Panc1 (cell line): Measurements from ENCODE around the gene C11orf21. TPM values are rescaled to one million over a fixed set of nuclear protein-coding genes. Genes with fewer than 3 reads are reported as not detected.

Experiments
- ATAC-seq: fragments of 200-7000 bp; cut with Tn5 transposase; 2 replicates; pipeline ENCODE4 v1.9.1; 2020; ENCODE audit warnings: mild to moderate bottlenecking, moderate library complexity
- BruUV-seq: library from RNA; stranded (reverse); fragments of 400-500 nt; replicated peaks from 2 replicates; lab custom pipeline; 2021; lab: Mats Ljungman, UMichigan
- CTCF ChIA-PET: fragments of 300-600 bp; sonication (Branson Sonifier 250); formaldehyde crosslinking; loops from one replicate; lab custom pipeline; 2022; ENCODE audit warnings: antibody characterized with exemption; lab: Charles Lee
- POLR2A ChIA-PET: fragments of 300-600 bp; sonication (Branson Sonifier 250); formaldehyde crosslinking; loops from one replicate; lab custom pipeline; 2022; ENCODE audit warnings: antibody characterized with exemption; lab: Charles Lee
- DNase-seq: peaks from one replicate; pipeline ENCODE4 v3.0.0-alpha.2; 2010; ENCODE audit warnings: low read depth, low spot score
- H3K27ac ChIP-seq: 2 replicates; pipeline ENCODE4 v1.5.1; 2011; ENCODE audit warnings: mild to moderate bottlenecking, low read length, inconsistent platforms
- H3K27me3 ChIP-seq: fragments of 200-500 bp; sonication (Bioruptor generic); 2 replicates; pipeline ENCODE4 v1.6.0; 2014; ENCODE audit warnings: low read length, inconsistent platforms; ENCODE audit not compliant: control insufficient read depth, insufficient read depth
- H3K36me3 ChIP-seq: fragments of 200-500 bp; sonication (Bioruptor generic); 2 replicates; pipeline ENCODE4 v1.5.1; 2014; ENCODE audit warnings: inconsistent platforms, mild to moderate bottlenecking, low read length, moderate library complexity; ENCODE audit not compliant: control insufficient read depth, insufficient read depth
- H3K4me1 ChIP-seq: 2 replicates; pipeline ENCODE4 v1.5.1; 2011; ENCODE audit warnings: inconsistent platforms, mild to moderate bottlenecking, low read length, moderate library complexity; ENCODE audit not compliant: control insufficient read depth, insufficient read depth
- H3K4me3 ChIP-seq, 2 experiments: 2 replicates each; pipeline ENCODE4 v1.5.1; 2011 to 2012; ENCODE audit warnings: low read depth in 2 of 2, low read length in 2 of 2, mild to moderate bottlenecking in 2 of 2, inconsistent platforms in 1 of 2, moderate library complexity in 1 of 2
- H3K9me3 ChIP-seq: fragments of 200-500 bp; sonication (Bioruptor generic); 2 replicates; pipeline ENCODE4 v1.5.1; 2014; ENCODE audit warnings: low read depth, mild to moderate bottlenecking, inconsistent platforms, low read length, moderate library complexity; ENCODE audit not compliant: control insufficient read depth, insufficient read depth
- CTCF ChIP-seq: fragments of 450-650 bp; IDR thresholded peaks from 2 replicates; pipeline ENCODE4 v1.5.1; 2017; ENCODE audit warnings: mild to moderate bottlenecking
- POLR2AphosphoS5 ChIP-seq: IDR thresholded peaks from 2 replicates; pipeline ENCODE4 v1.6.1; 2012; ENCODE audit warnings: mild to moderate bottlenecking, low read depth, low read length, moderate library complexity
- REST ChIP-seq, 2 experiments: IDR thresholded peaks; 2 replicates each; pipeline ENCODE4 v1.6.1; 2011 to 2012; ENCODE audit warnings: low read depth in 2 of 2, control low read depth in 1 of 2, low read length in 1 of 2, mild to moderate bottlenecking in 1 of 2, moderate library complexity in 1 of 2; ENCODE audit not compliant: insufficient read depth in 1 of 2
- SIN3A ChIP-seq: IDR thresholded peaks from 2 replicates; pipeline ENCODE4 v1.6.1; 2012; ENCODE audit warnings: low read depth, mild to moderate bottlenecking, low read length, moderate library complexity, borderline replicate concordance; ENCODE audit not compliant: insufficient read depth
- TCF7L2 ChIP-seq: IDR thresholded peaks from 2 replicates; pipeline ENCODE4 v1.6.1; 2011; ENCODE audit warnings: mild to moderate bottlenecking, low read depth, low read length, inconsistent platforms
- in situ Hi-C: cut with HindIII; loops from 2 replicates; pipeline ENCODE4 v1.10.0; 2016; ENCODE audit warnings: low sequenced_read_pairs, low pct_unique_long_range_greater_than_20kb
- intact Hi-C: fragments of 100-400 bp; cut with micrococcal nuclease; formaldehyde crosslinking; loops from one replicate; pipeline ENCODE4 v1.10.0; 2022; ENCODE audit not compliant: unreplicated experiment
- total RNA-seq: library from RNA; stranded (reverse); gene quantifications from one replicate; pipeline ENCODE4 v1.2.1, GENCODE V29; 2021; ENCODE audit not compliant: unreplicated experiment

Gene C11orf21
- total RNA-seq, 1 experiment from 2014 or later = 0.31 TPM

- no TSS peak for BruUV-seq
- no peaks in the 10 kb centered on the region for H3K9me3 ChIP-seq
- CTCF ChIA-PET = interaction anchor here (0.6 kb wide), 1 partner anchor 9 kb away, joined by 3 read pairs; no protein-coding TSS in a partner anchor
- ATAC-seq (no peak), DNase-seq (no peak)
- in situ Hi-C loops (no loop called here), intact Hi-C loops (no loop called here)
- POLR2A ChIA-PET = no interaction called here
- H3K4me1 ChIP-seq = no peaks in the 10 kb centered on the region
- no peak for TF ChIP-seq CTCF
- TF ChIP-seq REST (IDR thresholded peaks at IDR 0.05; ENCODE audit: insufficient read depth in 1 of 2, low read depth in 2 of 2, low read length in 1 of 2) = no peak
- no peak for TF ChIP-seq TCF7L2
- TF ChIP-seq SIN3A = no peak
- TF ChIP-seq POLR2AphosphoS5 = no peak
- H3K4me3 ChIP-seq = peak overlapping the region; percentile 49 to 66; a peak in 3 of 4 replicates
- no peaks in the 10 kb centered on the region for H3K36me3 ChIP-seq
- no peak overlapping the region for H3K27ac ChIP-seq
- peaks cover 5% of the 10 kb centered on the region for H3K27me3 ChIP-seq
Measured at GRCh38 chr11:2267851-2268728, 33.6 kb downstream of the C11orf21 start.

- BruUV-seq = no TSS peak
- no peak for DNase-seq
- CTCF ChIA-PET = no interaction called here
- TF ChIP-seq REST (IDR thresholded peaks at IDR 0.05; ENCODE audit: insufficient read depth in 1 of 2, low read depth in 2 of 2, low read length in 1 of 2) = no peak
- no peak for TF ChIP-seq TCF7L2
- no peak for TF ChIP-seq SIN3A
- TF ChIP-seq POLR2AphosphoS5 = no peak
- no peak for TF ChIP-seq CTCF
- Histone ChIP-seq H3K36me3 (no peaks in the 10 kb centered on the region), H3K9me3 (no peaks in the 10 kb centered on the region), H3K27ac (no peak overlapping the region), H3K4me1 (no peaks in the 10 kb centered on the region), H3K4me3 (no peak overlapping the region), H3K27me3 (peaks cover 5% of the 10 kb centered on the region)
- ATAC-seq = no peak
- intact Hi-C loops (no loop called here), in situ Hi-C loops (no loop called here)
- POLR2A ChIA-PET = no interaction called here
Measured at GRCh38 chr11:2267306-2267850, 34.3 kb downstream of the C11orf21 start.
